Measurements from ENCODE around the gene DPYSL5. TPM values are rescaled to one million over a fixed set of nuclear protein-coding genes. Genes with fewer than 3 reads are reported as not detected.

Gene DPYSL5
- total and polyA plus RNA-seq, 2 of the 8 experiments (the other 6 are each of a cell fraction or from before 2014, with no cell fraction given): 11.9 to 16.4 TPM

DNA sequence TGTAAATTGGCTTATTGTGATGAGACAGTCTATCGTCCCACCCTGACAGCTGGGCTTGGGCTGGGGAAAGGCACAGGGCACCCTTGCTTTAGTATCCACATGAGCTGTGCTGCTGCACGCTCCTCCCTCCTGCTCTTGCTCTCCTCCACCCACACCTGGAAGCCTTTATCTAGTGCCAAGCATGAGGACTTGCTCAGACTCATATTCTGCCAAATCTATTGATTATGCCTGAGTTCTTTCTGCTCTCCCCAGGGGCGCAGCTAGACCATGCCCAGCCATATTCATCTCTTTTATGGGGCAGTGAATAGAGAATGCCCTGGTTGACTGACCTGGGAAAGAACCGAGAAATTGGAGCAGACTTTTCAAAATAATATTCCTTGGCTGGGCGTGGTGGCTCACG, 29.0 kb upstream of the DPYSL5 start (continued):
- TF ChIP-seq, protein P1, sequence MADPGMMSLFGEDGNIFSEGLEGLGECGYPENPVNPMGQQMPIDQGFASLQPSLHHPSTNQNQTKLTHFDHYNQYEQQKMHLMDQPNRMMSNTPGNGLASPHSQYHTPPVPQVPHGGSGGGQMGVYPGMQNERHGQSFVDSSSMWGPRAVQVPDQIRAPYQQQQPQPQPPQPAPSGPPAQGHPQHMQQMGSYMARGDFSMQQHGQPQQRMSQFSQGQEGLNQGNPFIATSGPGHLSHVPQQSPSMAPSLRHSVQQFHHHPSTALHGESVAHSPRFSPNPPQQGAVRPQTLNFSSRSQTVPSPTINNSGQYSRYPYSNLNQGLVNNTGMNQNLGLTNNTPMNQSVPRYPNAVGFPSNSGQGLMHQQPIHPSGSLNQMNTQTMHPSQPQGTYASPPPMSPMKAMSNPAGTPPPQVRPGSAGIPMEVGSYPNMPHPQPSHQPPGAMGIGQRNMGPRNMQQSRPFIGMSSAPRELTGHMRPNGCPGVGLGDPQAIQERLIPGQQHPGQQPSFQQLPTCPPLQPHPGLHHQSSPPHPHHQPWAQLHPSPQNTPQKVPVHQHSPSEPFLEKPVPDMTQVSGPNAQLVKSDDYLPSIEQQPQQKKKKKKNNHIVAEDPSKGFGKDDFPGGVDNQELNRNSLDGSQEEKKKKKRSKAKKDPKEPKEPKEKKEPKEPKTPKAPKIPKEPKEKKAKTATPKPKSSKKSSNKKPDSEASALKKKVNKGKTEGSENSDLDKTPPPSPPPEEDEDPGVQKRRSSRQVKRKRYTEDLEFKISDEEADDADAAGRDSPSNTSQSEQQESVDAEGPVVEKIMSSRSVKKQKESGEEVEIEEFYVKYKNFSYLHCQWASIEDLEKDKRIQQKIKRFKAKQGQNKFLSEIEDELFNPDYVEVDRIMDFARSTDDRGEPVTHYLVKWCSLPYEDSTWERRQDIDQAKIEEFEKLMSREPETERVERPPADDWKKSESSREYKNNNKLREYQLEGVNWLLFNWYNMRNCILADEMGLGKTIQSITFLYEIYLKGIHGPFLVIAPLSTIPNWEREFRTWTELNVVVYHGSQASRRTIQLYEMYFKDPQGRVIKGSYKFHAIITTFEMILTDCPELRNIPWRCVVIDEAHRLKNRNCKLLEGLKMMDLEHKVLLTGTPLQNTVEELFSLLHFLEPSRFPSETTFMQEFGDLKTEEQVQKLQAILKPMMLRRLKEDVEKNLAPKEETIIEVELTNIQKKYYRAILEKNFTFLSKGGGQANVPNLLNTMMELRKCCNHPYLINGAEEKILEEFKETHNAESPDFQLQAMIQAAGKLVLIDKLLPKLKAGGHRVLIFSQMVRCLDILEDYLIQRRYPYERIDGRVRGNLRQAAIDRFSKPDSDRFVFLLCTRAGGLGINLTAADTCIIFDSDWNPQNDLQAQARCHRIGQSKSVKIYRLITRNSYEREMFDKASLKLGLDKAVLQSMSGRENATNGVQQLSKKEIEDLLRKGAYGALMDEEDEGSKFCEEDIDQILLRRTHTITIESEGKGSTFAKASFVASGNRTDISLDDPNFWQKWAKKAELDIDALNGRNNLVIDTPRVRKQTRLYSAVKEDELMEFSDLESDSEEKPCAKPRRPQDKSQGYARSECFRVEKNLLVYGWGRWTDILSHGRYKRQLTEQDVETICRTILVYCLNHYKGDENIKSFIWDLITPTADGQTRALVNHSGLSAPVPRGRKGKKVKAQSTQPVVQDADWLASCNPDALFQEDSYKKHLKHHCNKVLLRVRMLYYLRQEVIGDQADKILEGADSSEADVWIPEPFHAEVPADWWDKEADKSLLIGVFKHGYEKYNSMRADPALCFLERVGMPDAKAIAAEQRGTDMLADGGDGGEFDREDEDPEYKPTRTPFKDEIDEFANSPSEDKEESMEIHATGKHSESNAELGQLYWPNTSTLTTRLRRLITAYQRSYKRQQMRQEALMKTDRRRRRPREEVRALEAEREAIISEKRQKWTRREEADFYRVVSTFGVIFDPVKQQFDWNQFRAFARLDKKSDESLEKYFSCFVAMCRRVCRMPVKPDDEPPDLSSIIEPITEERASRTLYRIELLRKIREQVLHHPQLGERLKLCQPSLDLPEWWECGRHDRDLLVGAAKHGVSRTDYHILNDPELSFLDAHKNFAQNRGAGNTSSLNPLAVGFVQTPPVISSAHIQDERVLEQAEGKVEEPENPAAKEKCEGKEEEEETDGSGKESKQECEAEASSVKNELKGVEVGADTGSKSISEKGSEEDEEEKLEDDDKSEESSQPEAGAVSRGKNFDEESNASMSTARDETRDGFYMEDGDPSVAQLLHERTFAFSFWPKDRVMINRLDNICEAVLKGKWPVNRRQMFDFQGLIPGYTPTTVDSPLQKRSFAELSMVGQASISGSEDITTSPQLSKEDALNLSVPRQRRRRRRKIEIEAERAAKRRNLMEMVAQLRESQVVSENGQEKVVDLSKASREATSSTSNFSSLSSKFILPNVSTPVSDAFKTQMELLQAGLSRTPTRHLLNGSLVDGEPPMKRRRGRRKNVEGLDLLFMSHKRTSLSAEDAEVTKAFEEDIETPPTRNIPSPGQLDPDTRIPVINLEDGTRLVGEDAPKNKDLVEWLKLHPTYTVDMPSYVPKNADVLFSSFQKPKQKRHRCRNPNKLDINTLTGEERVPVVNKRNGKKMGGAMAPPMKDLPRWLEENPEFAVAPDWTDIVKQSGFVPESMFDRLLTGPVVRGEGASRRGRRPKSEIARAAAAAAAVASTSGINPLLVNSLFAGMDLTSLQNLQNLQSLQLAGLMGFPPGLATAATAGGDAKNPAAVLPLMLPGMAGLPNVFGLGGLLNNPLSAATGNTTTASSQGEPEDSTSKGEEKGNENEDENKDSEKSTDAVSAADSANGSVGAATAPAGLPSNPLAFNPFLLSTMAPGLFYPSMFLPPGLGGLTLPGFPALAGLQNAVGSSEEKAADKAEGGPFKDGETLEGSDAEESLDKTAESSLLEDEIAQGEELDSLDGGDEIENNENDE (IDR thresholded peaks at IDR 0.05; ENCODE audit: insufficient replicate concordance, low read length): no peak
- TF ChIP-seq, protein P2, sequence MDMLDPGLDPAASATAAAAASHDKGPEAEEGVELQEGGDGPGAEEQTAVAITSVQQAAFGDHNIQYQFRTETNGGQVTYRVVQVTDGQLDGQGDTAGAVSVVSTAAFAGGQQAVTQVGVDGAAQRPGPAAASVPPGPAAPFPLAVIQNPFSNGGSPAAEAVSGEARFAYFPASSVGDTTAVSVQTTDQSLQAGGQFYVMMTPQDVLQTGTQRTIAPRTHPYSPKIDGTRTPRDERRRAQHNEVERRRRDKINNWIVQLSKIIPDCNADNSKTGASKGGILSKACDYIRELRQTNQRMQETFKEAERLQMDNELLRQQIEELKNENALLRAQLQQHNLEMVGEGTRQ (IDR thresholded peaks at IDR 0.05; ENCODE audit: low read length): no peak
- TF ChIP-seq CBX5 (IDR thresholded peaks at IDR 0.05; ENCODE audit: low read depth, low read length) (no peak), HDAC2 (IDR thresholded peaks at IDR 0.05; ENCODE audit: borderline replicate concordance in 1 of 2, low read depth in 2 of 2, low read length in 2 of 2) (no peak), CREB1 (IDR thresholded peaks at IDR 0.05) (no peak), EP300 (IDR thresholded peaks at IDR 0.05; ENCODE audit: borderline replicate concordance in 1 of 2, low read depth in 2 of 2, low read length in 2 of 2) (no peak), RBBP5 (IDR thresholded peaks at IDR 0.05; ENCODE audit: borderline replicate concordance, low read depth, low read length) (no peak), RFX5 (IDR thresholded peaks at IDR 0.05; ENCODE audit: borderline replicate concordance, low read depth, low read length) (no peak)
- TF ChIP-seq, protein P3, sequence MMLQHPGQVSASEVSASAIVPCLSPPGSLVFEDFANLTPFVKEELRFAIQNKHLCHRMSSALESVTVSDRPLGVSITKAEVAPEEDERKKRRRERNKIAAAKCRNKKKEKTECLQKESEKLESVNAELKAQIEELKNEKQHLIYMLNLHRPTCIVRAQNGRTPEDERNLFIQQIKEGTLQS (IDR thresholded peaks at IDR 0.05; ENCODE audit: insufficient read depth, low read depth, low read length): no peak
